H9 (cell line): Measurements from ENCODE around the gene IL36B. TPM values are rescaled to one million over a fixed set of nuclear protein-coding genes. Genes with fewer than 3 reads are reported as not detected.

Source experiments
- DNase-seq: peaks from one replicate; pipeline ENCODE4 v3.0.0-alpha.2; 2017
- H2AFZ ChIP-seq: one replicate; pipeline ENCODE4 v1.6.1; 2013; ENCODE audit warnings: mild to moderate bottlenecking, low read length, control low read depth, moderate library complexity
- H2AK5ac ChIP-seq: 2 replicates; pipeline ENCODE4 v1.6.1; 2013; ENCODE audit warnings: low read length, control low read depth, mixed read lengths; ENCODE audit not compliant: insufficient read length
- H2BK120ac ChIP-seq: one replicate; pipeline ENCODE4 v1.6.1; 2013; ENCODE audit warnings: low read depth, mild to moderate bottlenecking, low read length, control low read depth, inconsistent platforms; ENCODE audit not compliant: poor library complexity, severe bottlenecking
- H2BK12ac ChIP-seq: 2 replicates; pipeline ENCODE4 v1.6.1; 2013; ENCODE audit warnings: low read length, control low read depth, mixed read lengths, low read depth; ENCODE audit not compliant: insufficient read length
- H2BK15ac ChIP-seq: 2 replicates; pipeline ENCODE4 v1.6.1; 2013; ENCODE audit warnings: low read depth, low read length, control low read depth
- H2BK20ac ChIP-seq: one replicate; pipeline ENCODE4 v1.6.1; 2013; ENCODE audit warnings: low read depth, mild to moderate bottlenecking, low read length, control low read depth, inconsistent platforms; ENCODE audit not compliant: poor library complexity, severe bottlenecking
- H2BK5ac ChIP-seq: 2 replicates; pipeline ENCODE4 v1.6.1; 2013; ENCODE audit warnings: low read length, control low read depth, mixed read lengths; ENCODE audit not compliant: insufficient read length
- H3K14ac ChIP-seq: 2 replicates; pipeline ENCODE4 v1.6.1; 2013; ENCODE audit warnings: low read length, control low read depth; ENCODE audit not compliant: insufficient read depth
- H3K18ac ChIP-seq: 2 replicates; pipeline ENCODE4 v1.6.1; 2013; ENCODE audit warnings: low read depth, mild to moderate bottlenecking, mixed read lengths, low read length, control low read depth; ENCODE audit not compliant: insufficient read length
- H3K23ac ChIP-seq: 2 replicates; pipeline ENCODE4 v1.6.1; 2013; ENCODE audit warnings: low read length, control low read depth, mixed read lengths, low read depth; ENCODE audit not compliant: insufficient read length
- H3K23me2 ChIP-seq: 2 replicates; pipeline ENCODE4 v1.6.1; 2013; ENCODE audit warnings: low read depth, mild to moderate bottlenecking, mixed read lengths, low read length, control low read depth; ENCODE audit not compliant: insufficient read length, poor library complexity, severe bottlenecking
- H3K27ac ChIP-seq: 2 replicates; pipeline ENCODE4 v1.5.1; 2013; ENCODE audit warnings: low read length, control low read depth, mixed read lengths, low read depth; ENCODE audit not compliant: insufficient read length
- H3K27me3 ChIP-seq: 2 replicates; pipeline ENCODE4 v1.6.1; 2013; ENCODE audit warnings: low read length, control low read depth, inconsistent platforms; ENCODE audit not compliant: insufficient read depth
- H3K4ac ChIP-seq: 2 replicates; pipeline ENCODE4 v1.6.1; 2013; ENCODE audit warnings: low read depth, mild to moderate bottlenecking, control low read depth, inconsistent platforms, low read length, moderate library complexity
- H3K4me1 ChIP-seq: 2 replicates; pipeline ENCODE4 v1.6.1; 2013; ENCODE audit warnings: low read length, control low read depth, inconsistent platforms; ENCODE audit not compliant: insufficient read depth
- H3K4me2 ChIP-seq: 2 replicates; pipeline ENCODE4 v1.6.1; 2013; ENCODE audit warnings: low read length, control low read depth, mixed read lengths; ENCODE audit not compliant: insufficient read length, insufficient read depth
- H3K56ac ChIP-seq: 2 replicates; pipeline ENCODE4 v1.6.1; 2013; ENCODE audit warnings: low read depth, mild to moderate bottlenecking, mixed read lengths, low read length, control low read depth; ENCODE audit not compliant: insufficient read length
- H3K79me1 ChIP-seq: 2 replicates; pipeline ENCODE4 v1.6.1; 2013; ENCODE audit warnings: low read depth, mild to moderate bottlenecking, moderate library complexity, low read length, control low read depth, inconsistent platforms; ENCODE audit not compliant: insufficient read depth, poor library complexity, severe bottlenecking
- H3K79me2 ChIP-seq: 2 replicates; pipeline ENCODE4 v1.6.1; 2013; ENCODE audit warnings: low read length, control low read depth, inconsistent platforms; ENCODE audit not compliant: insufficient read depth
- H3K9ac ChIP-seq: 2 replicates; pipeline ENCODE4 v1.6.1; 2013; ENCODE audit warnings: low read length, control low read depth, mixed read lengths; ENCODE audit not compliant: insufficient read length; ENCODE audit errors: extremely low read depth
- H3K9me3 ChIP-seq: one replicate; pipeline ENCODE4 v1.6.1; 2013; ENCODE audit warnings: low read depth, low read length, inconsistent platforms; ENCODE audit not compliant: control insufficient read depth
- H3T11ph ChIP-seq: one replicate; pipeline ENCODE4 v1.6.1; 2013; ENCODE audit warnings: mild to moderate bottlenecking, low read length, control low read depth, inconsistent platforms
- H4K20me1 ChIP-seq: one replicate; pipeline ENCODE4 v1.6.1; 2013; ENCODE audit not compliant: control insufficient read depth, insufficient read length, insufficient read depth
- H4K5ac ChIP-seq: 2 replicates; pipeline ENCODE4 v1.6.1; 2013; ENCODE audit warnings: low read depth, mild to moderate bottlenecking, mixed read lengths, low read length, control low read depth; ENCODE audit not compliant: insufficient read length
- H4K8ac ChIP-seq: replicated peaks from 2 replicates; pipeline ENCODE4 v1.6.1; 2013; ENCODE audit warnings: low read length, control low read depth, mixed read lengths, low read depth; ENCODE audit not compliant: insufficient read length
- H4K91ac ChIP-seq: 2 replicates; pipeline ENCODE4 v1.6.1; 2013; ENCODE audit warnings: low read depth, mild to moderate bottlenecking, moderate library complexity, mixed read lengths, low read length, control low read depth; ENCODE audit not compliant: insufficient read length
- H3K27ac Mint-ChIP-seq, 3 experiments: 2 replicates in 2 of 3; 3 replicates in 1 of 3; pipeline ENCODE4 v1.8.0; 2020 to 2021; ENCODE audit warnings: mixed read lengths in 3 of 3, mild to moderate bottlenecking in 1 of 3, moderate library complexity in 1 of 3
- H3K27me3 Mint-ChIP-seq: 2 replicates; pipeline ENCODE4 v1.8.0; 2021; ENCODE audit warnings: low read depth, mild to moderate bottlenecking, moderate library complexity, mixed read lengths
- H3K36me3 Mint-ChIP-seq, 3 experiments: 2 replicates in 2 of 3; 3 replicates in 1 of 3; pipeline ENCODE4 v1.8.0; 2020 to 2021; ENCODE audit warnings: low read depth in 3 of 3, mixed read lengths in 3 of 3; ENCODE audit not compliant: insufficient read depth in 1 of 3
- H3K4me1 Mint-ChIP-seq, 2 experiments: 2 replicates each; pipeline ENCODE4 v1.8.0; 2020; ENCODE audit warnings: mixed read lengths in 2 of 2
- H3K4me3 Mint-ChIP-seq, 2 experiments: 2 replicates in 1 of 2; 3 replicates in 1 of 2; pipeline ENCODE4 v1.8.0; 2020 to 2021; ENCODE audit warnings: mild to moderate bottlenecking in 2 of 2, mixed read lengths in 2 of 2, moderate library complexity in 1 of 2
- H3K9me3 Mint-ChIP-seq, 2 experiments: 2 replicates in 1 of 2; 3 replicates in 1 of 2; pipeline ENCODE4 v1.8.0; 2020; ENCODE audit warnings: mild to moderate bottlenecking in 2 of 2, mixed read lengths in 2 of 2, moderate library complexity in 1 of 2
- CTCF ChIP-seq: fragments of 200-600 bp; sonication (generic); conservative IDR thresholded peaks from 3 replicates; pipeline ENCODE4 v1.8.0; 2021; ENCODE audit warnings: antibody characterized with exemption, mild to moderate bottlenecking
- WGBS: extraction: QIAGEN DNeasy Blood & Tissue Kit; methylation state at CpG from one replicate; pipeline ENCODE4 v1.1.7; 2013; ENCODE audit warnings: missing lambda C conversion rate, low lambda C conversion rate, mixed read lengths; ENCODE audit not compliant: insufficient read length; ENCODE audit errors: extremely low coverage; 5-methylcytosine and 5-hydroxymethylcytosine counted together
- total RNA-seq: library from RNA; stranded (reverse); gene quantifications from 2 replicates; pipeline ENCODE4 v1.2.1, GENCODE V29; 2021

IL36B gene
- total RNA-seq, 1 experiment from 2014 or later: not detected

- no peaks in the 10 kb centered on the region for H3K23me2 ChIP-seq
- no peak overlapping the region for H3K23ac ChIP-seq
- no peak overlapping the region for H4K8ac ChIP-seq
- no peaks in the 10 kb centered on the region for H3K79me1 ChIP-seq
- no peak overlapping the region for H3K4ac ChIP-seq
- no peak overlapping the region for H2BK5ac ChIP-seq
- Mint-ChIP-seq H3K9me3 (peaks cover 22 to 53% of the 10 kb centered on the region in 2 experiments), H3K27me3 (peaks cover 47% of the 10 kb centered on the region), H3K4me1 (no peaks in the 10 kb centered on the region), H3K27ac (no peak overlapping the region), H3K4me3 (no peak overlapping the region), H3K36me3 (no peaks in the 10 kb centered on the region; a peak in 1 of 7 replicates)
- no peak overlapping the region for H4K5ac ChIP-seq
- no peak overlapping the region for H2BK120ac ChIP-seq
- no peaks in the 10 kb centered on the region for H3K79me2 ChIP-seq
- H3K27me3 ChIP-seq: no peaks in the 10 kb centered on the region; the same call in 1 of the 2 replicates
- no peak overlapping the region for H3K14ac ChIP-seq
- H2BK20ac ChIP-seq: no peak overlapping the region
- no peak overlapping the region for H2AK5ac ChIP-seq
- H3K4me2 ChIP-seq: no peak overlapping the region
- H2AFZ ChIP-seq: no peak overlapping the region
- no peak overlapping the region for H3T11ph ChIP-seq
- no peak overlapping the region for H3K56ac ChIP-seq
- TF ChIP-seq CTCF: no peak
- no peak overlapping the region for H3K27ac ChIP-seq
- H3K9ac ChIP-seq: no peak overlapping the region
- no peaks in the 10 kb centered on the region for H3K9me3 ChIP-seq
- no CpG with 5 or more reads among the region's 4 CpGs for WGBS
- no peak overlapping the region for H2BK12ac ChIP-seq
- H4K91ac ChIP-seq: no peak overlapping the region
- no peaks in the 10 kb centered on the region for H4K20me1 ChIP-seq
- no peak overlapping the region for H2BK15ac ChIP-seq
- DNase-seq: no peak
- H3K18ac ChIP-seq: no peak overlapping the region
- H3K4me1 ChIP-seq: no peaks in the 10 kb centered on the region
These were observed 31.4 kb downstream of the IL36B start for GRCh38 chr2:113021312-113021711.
